ENCODE results near the gene LIPN. TPM values are rescaled to one million over a fixed set of nuclear protein-coding genes. Genes with fewer than 3 reads are reported as not detected.

Gene LIPN
- total and polyA plus RNA-seq, 2 experiments from 2014 or later: not detected

GRCh38 chr10:88800152-88801125 lies 40.6 kb downstream of the LIPN start:
- no peak overlapping the region for H3K4me2 ChIP-seq (ENCODE audit: unreplicated experiment)
- H3K4me1 ChIP-seq (ENCODE audit: insufficient read depth): peaks cover 15% of the 10 kb centered on the region
- peak; percentile 72 for DNase-seq
- H3K79me2 ChIP-seq (ENCODE audit: insufficient read depth): no peaks in the 10 kb centered on the region
- TF ChIP-seq EZH2 (IDR thresholded peaks at IDR 0.05; ENCODE audit: insufficient read depth, poor library complexity, severe bottlenecking) (no peak), EZH2phosphoT487 (IDR thresholded peaks at IDR 0.05; ENCODE audit: insufficient read depth, low read depth) (no peak)
- no peak overlapping the region for H2AFZ ChIP-seq
- H3K4me3 ChIP-seq: no peak overlapping the region
- H3F3A ChIP-seq (ENCODE audit: insufficient read depth): peaks cover 14% of the 10 kb centered on the region; the same call in 1 of the 2 replicates
- no peaks in the 10 kb centered on the region for H4K20me1 ChIP-seq (ENCODE audit: insufficient read depth)
- 85 to 87% methylated on average over 2 of the region's 2 CpGs for WGBS, 2 experiments (ENCODE audit: low coverage in 1 of 2, low lambda C conversion rate in 2 of 2, missing lambda C conversion rate in 2 of 2)
- H3K9me2 ChIP-seq (ENCODE audit: insufficient read depth): no peaks in the 10 kb centered on the region
- no peak overlapping the region for H3K9ac ChIP-seq
- no peaks in the 10 kb centered on the region for H3K27me3 ChIP-seq (replicated peaks; ENCODE audit: insufficient read depth)
- no peak overlapping the region for H3K27ac ChIP-seq
- in situ Hi-C loops (cut with MboI): no loop called here
- H3K36me3 ChIP-seq (ENCODE audit: low read depth): no peaks in the 10 kb centered on the region
- H3K9me3 ChIP-seq (ENCODE audit: low read depth): no peaks in the 10 kb centered on the region

- no peaks in the 10 kb centered on the region for H3K36me3 ChIP-seq (ENCODE audit: low read depth)
- DNase-seq: no peak
- H3K27ac ChIP-seq: no peak within 1 kb of the TSS
- H3K9ac ChIP-seq: no peak within 1 kb of the TSS
- in situ Hi-C loops (cut with MboI): no loop called here
- no peaks in the 10 kb centered on the region for H4K20me1 ChIP-seq (ENCODE audit: insufficient read depth)
- H3K4me2 ChIP-seq (ENCODE audit: unreplicated experiment): no peak within 1 kb of the TSS
- 57 to 72% methylated on average over 2 of the region's 2 CpGs for WGBS, 2 experiments (ENCODE audit: low coverage in 1 of 2, low lambda C conversion rate in 2 of 2, missing lambda C conversion rate in 2 of 2)
- peaks cover 16% of the 10 kb centered on the region; the same call in 1 of the 2 replicates for H3F3A ChIP-seq (ENCODE audit: insufficient read depth)
- H3K4me1 ChIP-seq (ENCODE audit: insufficient read depth): peaks cover 17% of the 10 kb centered on the region
- H2AFZ ChIP-seq: no peak within 1 kb of the TSS
- TF ChIP-seq EZH2 (IDR thresholded peaks at IDR 0.05; ENCODE audit: insufficient read depth, poor library complexity, severe bottlenecking) (no peak), EZH2phosphoT487 (IDR thresholded peaks at IDR 0.05; ENCODE audit: insufficient read depth, low read depth) (no peak)
- H3K4me3 ChIP-seq: no peak within 1 kb of the TSS
- no peaks in the 10 kb centered on the region for H3K9me3 ChIP-seq (ENCODE audit: low read depth)
- no peaks in the 10 kb centered on the region for H3K79me2 ChIP-seq (ENCODE audit: insufficient read depth)
- H3K9me2 ChIP-seq (ENCODE audit: insufficient read depth): no peaks in the 10 kb centered on the region
- H3K27me3 ChIP-seq (replicated peaks; ENCODE audit: insufficient read depth): no peaks in the 10 kb centered on the region
Measured at GRCh38 chr10:88802523-88803285, 42.9 kb downstream of the LIPN start, which contains the start of gene LIPM. LIPM (plus strand) TSS chr10:88802730; CDS start chr10:88802897, 167 bp downstream.

GRCh38 chr10:88803641-88804040 lies 43.8 kb downstream of the LIPN start:
- TF ChIP-seq EZH2phosphoT487 (IDR thresholded peaks at IDR 0.05; ENCODE audit: insufficient read depth, low read depth): no peak
- no peak for TF ChIP-seq EZH2 (IDR thresholded peaks at IDR 0.05; ENCODE audit: insufficient read depth, poor library complexity, severe bottlenecking)
- H3K27me3 ChIP-seq (replicated peaks; ENCODE audit: insufficient read depth): no peaks in the 10 kb centered on the region
- peaks cover 17% of the 10 kb centered on the region for H3K4me1 ChIP-seq (ENCODE audit: insufficient read depth)
- no peak overlapping the region for H3K4me2 ChIP-seq (ENCODE audit: unreplicated experiment)
- H3F3A ChIP-seq (ENCODE audit: insufficient read depth): peaks cover 16% of the 10 kb centered on the region; the same call in 1 of the 2 replicates
- H3K4me3 ChIP-seq: no peak overlapping the region
- no peaks in the 10 kb centered on the region for H3K9me3 ChIP-seq (ENCODE audit: low read depth)
- no peak overlapping the region for H3K27ac ChIP-seq
- H4K20me1 ChIP-seq (ENCODE audit: insufficient read depth): no peaks in the 10 kb centered on the region
- no peaks in the 10 kb centered on the region for H3K36me3 ChIP-seq (ENCODE audit: low read depth)
- 91 to 95% methylated on average over 2 of the region's 2 CpGs for WGBS, 2 experiments (ENCODE audit: low coverage in 1 of 2, low lambda C conversion rate in 2 of 2, missing lambda C conversion rate in 2 of 2)
- no peaks in the 10 kb centered on the region for H3K9me2 ChIP-seq (ENCODE audit: insufficient read depth)
- H2AFZ ChIP-seq: no peak overlapping the region
- no peak for DNase-seq
- H3K79me2 ChIP-seq (ENCODE audit: insufficient read depth): no peaks in the 10 kb centered on the region
- in situ Hi-C loops (cut with MboI): no loop called here
- no peak overlapping the region for H3K9ac ChIP-seq

- H3K4me3 ChIP-seq: no peak overlapping the region
- no peak for DNase-seq
- H3K9ac ChIP-seq: no peak overlapping the region
- H3K4me2 ChIP-seq (ENCODE audit: unreplicated experiment): no peak overlapping the region
- H3F3A ChIP-seq (ENCODE audit: insufficient read depth): peaks cover 16% of the 10 kb centered on the region; the same call in 1 of the 2 replicates
- no peaks in the 10 kb centered on the region for H3K9me2 ChIP-seq (ENCODE audit: insufficient read depth)
- no peak overlapping the region for H2AFZ ChIP-seq
- H3K36me3 ChIP-seq (ENCODE audit: low read depth): no peaks in the 10 kb centered on the region
- H3K27me3 ChIP-seq (replicated peaks; ENCODE audit: insufficient read depth): no peaks in the 10 kb centered on the region
- no peaks in the 10 kb centered on the region for H3K79me2 ChIP-seq (ENCODE audit: insufficient read depth)
- TF ChIP-seq EZH2phosphoT487 (IDR thresholded peaks at IDR 0.05; ENCODE audit: insufficient read depth, low read depth): no peak
- TF ChIP-seq EZH2 (IDR thresholded peaks at IDR 0.05; ENCODE audit: insufficient read depth, poor library complexity, severe bottlenecking): no peak
- no peaks in the 10 kb centered on the region for H4K20me1 ChIP-seq (ENCODE audit: insufficient read depth)
- peaks cover 17% of the 10 kb centered on the region for H3K4me1 ChIP-seq (ENCODE audit: insufficient read depth)
- WGBS, 2 experiments (ENCODE audit: low coverage in 1 of 2, low lambda C conversion rate in 2 of 2, missing lambda C conversion rate in 2 of 2): 45 to 49% methylated on average over 6 of the region's 6 CpGs
- H3K27ac ChIP-seq: no peak overlapping the region
- in situ Hi-C loops (cut with MboI): no loop called here
- no peaks in the 10 kb centered on the region for H3K9me3 ChIP-seq (ENCODE audit: low read depth)
Measured at GRCh38 chr10:88804083-88804812, 44.4 kb downstream of the LIPN start.
